SK-N-MC (cell line): ENCODE measurements around the gene KCNN1.
"Not testable (repeated sequence)": the region's sequence is repeated elsewhere in the genome, so short reads cannot be mapped to it uniquely, and the experiment has no call there.

Experiments used
- DNase-seq: peaks from one replicate; pipeline ENCODE4 v3.0.0-alpha.2; 2011; ENCODE audit warnings: low read depth, low spot score
- H3K27ac ChIP-seq: fragments of 200-600 bp; sonication (generic); 2 replicates; pipeline ENCODE4 v1.5.1; 2016; ENCODE audit warnings: mixed run types
- H3K36me3 ChIP-seq: fragments of 200-600 bp; sonication (generic); 2 replicates; pipeline ENCODE4 v1.6.1; 2017; ENCODE audit warnings: antibody characterized with exemption, low read length, mixed read lengths; ENCODE audit not compliant: insufficient read depth
- H3K4me3 ChIP-seq: fragments of 200-600 bp; sonication (generic); 2 replicates; pipeline ENCODE4 v1.5.1; 2016
- H3K9ac ChIP-seq: fragments of 200-600 bp; sonication (generic); 2 replicates; pipeline ENCODE4 v1.8.0; 2017; ENCODE audit warnings: mixed run types, mixed read lengths; ENCODE audit not compliant: insufficient read length
- H3K9me3 ChIP-seq: fragments of 200-600 bp; sonication (generic); 2 replicates; pipeline ENCODE4 v1.6.1; 2017; ENCODE audit warnings: low read depth, mild to moderate bottlenecking, antibody characterized with exemption, low read length, moderate library complexity, mixed read lengths
- EZH2 ChIP-seq: fragments of 200-600 bp; sonication (generic); IDR thresholded peaks from one replicate; pipeline ENCODE4 v1.6.1; 2017; ENCODE audit warnings: antibody characterized with exemption
- FOXP2 ChIP-seq: optimal IDR thresholded peaks from 2 replicates; pipeline ENCODE3; 2011; ENCODE audit warnings: mild to moderate bottlenecking, moderate library complexity; ENCODE audit not compliant: insufficient read depth; ENCODE audit errors: extremely low read length, control extremely low read depth
- POLR2AphosphoS5 ChIP-seq: IDR thresholded peaks from 2 replicates; pipeline ENCODE4 v1.6.1; 2012; ENCODE audit warnings: mild to moderate bottlenecking, low read depth, low read length, borderline replicate concordance

The KCNN1 gene

GRCh38 chr19:18021121-18021755, 54.3 kb downstream of the KCNN1 start:
- Histone ChIP-seq H3K9me3 (no peaks in the 10 kb centered on the region), H3K9ac (no peak overlapping the region), H3K27ac (0 out of 2 replicates have a peak overlapping the region, but pooled peaks have one; percentile 12), H3K36me3 (no peaks in the 10 kb centered on the region), H3K4me3 (no peak overlapping the region)
- DNase-seq = no peak
- TF ChIP-seq EZH2 = no peak
- TF ChIP-seq FOXP2 = no peak
- TF ChIP-seq POLR2AphosphoS5 = no peak

GRCh38 chr19:18023622-18024251, 56.8 kb downstream of the KCNN1 start:
- H3K36me3 ChIP-seq = no peaks in the 10 kb centered on the region
- H3K27ac ChIP-seq = peak overlapping the region; percentile 60
- peak; percentile 75 for DNase-seq
- no peaks in the 10 kb centered on the region for H3K9me3 ChIP-seq
- no peak for TF ChIP-seq EZH2
- 0 out of 2 replicates have a peak, but pooled peaks have one; percentile 58 for TF ChIP-seq POLR2AphosphoS5
- TF ChIP-seq FOXP2 = peak; percentile 95
- H3K4me3 ChIP-seq = peak overlapping the region; percentile 46
- peak overlapping the region; percentile 48 for H3K9ac ChIP-seq

GRCh38 chr19:18027151-18027550, 60.2 kb downstream of the KCNN1 start:
- Histone ChIP-seq H3K9me3 (no peaks in the 10 kb centered on the region), H3K9ac (no peak overlapping the region), H3K27ac (no peak overlapping the region), H3K36me3 (no peaks in the 10 kb centered on the region), H3K4me3 (no peak overlapping the region)
- no peak for TF ChIP-seq EZH2
- no peak for TF ChIP-seq POLR2AphosphoS5
- no peak for TF ChIP-seq FOXP2
- DNase-seq = no peak

GRCh38 chr19:18029617-18030338, 62.9 kb downstream of the KCNN1 start:
- H3K4me3 ChIP-seq = no peak overlapping the region
- H3K9ac ChIP-seq = no peak overlapping the region
- H3K36me3 ChIP-seq = no peaks in the 10 kb centered on the region
- H3K27ac ChIP-seq = no peak overlapping the region
- no peaks in the 10 kb centered on the region for H3K9me3 ChIP-seq
- TF ChIP-seq POLR2AphosphoS5 (no peak), EZH2 (no peak), FOXP2 (no peak)
- no peak for DNase-seq

GRCh38 chr19:18031401-18031800, 64.5 kb downstream of the KCNN1 start:
- not testable (repeated sequence) for DNase-seq, H3K9me3 ChIP-seq, H3K9ac ChIP-seq

GRCh38 chr19:18032102-18032501, 65.2 kb downstream of the KCNN1 start:
- H3K9me3 ChIP-seq, DNase-seq, H3K36me3 ChIP-seq, H3K27ac ChIP-seq, H3K4me3 ChIP-seq, H3K9ac ChIP-seq: not testable (repeated sequence)

More at GRCh38 chr19:18031401-18031800, 64.5 kb downstream of the KCNN1 start:
- not testable (repeated sequence) for H3K36me3 ChIP-seq, H3K4me3 ChIP-seq, H3K27ac ChIP-seq

GRCh38 chr19:18041054-18041453, 74.1 kb downstream of the KCNN1 start:
- Histone ChIP-seq H3K4me3 (no peak overlapping the region), H3K9ac (no peak overlapping the region), H3K27ac (no peak overlapping the region), H3K9me3 (no peaks in the 10 kb centered on the region), H3K36me3 (no peaks in the 10 kb centered on the region)
- TF ChIP-seq FOXP2 (no peak), POLR2AphosphoS5 (no peak), EZH2 (no peak)
- no peak for DNase-seq

- Histone ChIP-seq H3K36me3 (no peaks in the 10 kb centered on the region), H3K9ac (no peak overlapping the region), H3K27ac (no peak overlapping the region), H3K4me3 (no peak overlapping the region), H3K9me3 (no peaks in the 10 kb centered on the region)
- no peak for DNase-seq
- TF ChIP-seq POLR2AphosphoS5 = no peak
- TF ChIP-seq EZH2 = no peak
- no peak for TF ChIP-seq FOXP2
Observed at GRCh38 chr19:18043676-18044075, 76.8 kb downstream of the KCNN1 start.

- DNase-seq = no peak
- no peak for TF ChIP-seq FOXP2
- no peak for TF ChIP-seq EZH2
- TF ChIP-seq POLR2AphosphoS5 = no peak
- Histone ChIP-seq H3K9me3 (no peaks in the 10 kb centered on the region), H3K9ac (no peak overlapping the region), H3K27ac (no peak overlapping the region), H3K36me3 (no peaks in the 10 kb centered on the region), H3K4me3 (no peak overlapping the region)
Observed at GRCh38 chr19:18044825-18045304, 78.0 kb downstream of the KCNN1 start.
